CD4-positive, alpha-beta T cell treated with Interleukin-10 for 1 hour (primary cell): ENCODE results near the gene SRCIN1.

Source experiments
- DNase-seq: peaks from one replicate; pipeline ENCODE4 v3.0.0-alpha.2; 2020

SRCIN1 gene

DNA sequence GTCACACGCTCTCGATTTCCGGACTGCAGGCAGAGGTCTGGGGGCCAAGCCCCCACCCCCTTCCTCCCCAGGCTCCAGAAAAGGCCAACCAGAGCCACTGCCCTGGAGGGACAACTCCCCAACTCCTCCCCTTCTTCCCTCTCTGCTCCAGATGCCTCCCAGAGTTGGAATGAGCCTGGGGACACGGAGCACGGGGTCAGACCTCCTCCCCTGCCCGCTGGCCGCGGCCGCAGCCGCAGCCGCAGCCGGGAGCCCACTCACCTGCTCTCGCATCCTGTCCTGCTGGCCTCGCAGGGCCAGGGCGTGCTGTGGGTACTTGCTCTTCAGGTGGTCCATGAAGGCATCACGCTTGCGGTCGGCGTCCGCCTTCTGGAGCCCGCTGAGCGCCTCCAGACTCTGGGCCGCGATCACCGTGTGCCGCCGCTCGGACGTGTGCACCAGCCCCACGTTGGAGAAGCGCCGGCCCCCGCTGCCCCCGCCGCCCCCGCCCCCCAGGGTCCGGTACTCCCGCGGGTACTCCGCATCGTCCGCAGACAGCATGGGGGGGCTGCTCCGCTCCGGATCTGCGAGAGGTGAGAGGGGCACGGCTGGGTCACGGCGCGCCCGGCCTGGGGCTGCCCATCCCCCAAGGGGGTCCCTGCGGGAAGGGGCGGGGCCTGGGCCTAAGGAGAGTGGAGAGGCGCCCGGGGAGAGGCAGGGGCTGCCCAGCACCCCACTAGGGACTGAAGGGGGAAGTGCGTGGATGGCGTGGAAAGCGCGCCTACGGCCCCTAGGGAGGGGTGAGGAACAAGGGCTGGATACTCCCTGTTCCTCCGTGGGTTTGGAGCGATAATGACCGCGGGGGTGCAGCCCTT is 27.3 kb downstream of the SRCIN1 start:
- no peak for DNase-seq

DNA sequence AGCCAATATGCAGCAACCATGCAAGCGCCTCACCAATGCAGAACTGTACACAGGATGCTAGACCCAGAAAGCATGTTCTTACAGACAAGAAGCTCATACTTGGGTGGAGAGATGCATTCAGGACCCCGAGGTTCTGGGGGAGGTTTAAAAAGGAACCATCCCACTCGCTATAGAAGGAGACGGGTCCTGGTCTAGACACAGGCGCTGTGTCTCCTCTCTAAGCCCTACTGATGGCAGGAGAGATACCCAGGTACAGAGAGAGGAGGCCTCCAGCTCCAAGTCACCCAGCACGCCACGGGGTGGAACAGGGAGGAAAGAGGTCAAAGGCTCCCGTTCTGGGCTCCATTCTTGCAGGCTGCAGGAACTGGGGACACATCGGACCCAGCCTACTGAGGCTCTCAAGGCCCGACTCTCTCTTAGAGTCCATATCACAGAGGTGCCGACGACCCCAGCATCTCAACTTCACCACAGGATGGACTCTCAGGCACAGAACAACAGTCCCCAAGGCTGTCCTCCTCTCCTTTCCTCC is 28.0 kb downstream of the SRCIN1 start:
- no peak for DNase-seq

DNA sequence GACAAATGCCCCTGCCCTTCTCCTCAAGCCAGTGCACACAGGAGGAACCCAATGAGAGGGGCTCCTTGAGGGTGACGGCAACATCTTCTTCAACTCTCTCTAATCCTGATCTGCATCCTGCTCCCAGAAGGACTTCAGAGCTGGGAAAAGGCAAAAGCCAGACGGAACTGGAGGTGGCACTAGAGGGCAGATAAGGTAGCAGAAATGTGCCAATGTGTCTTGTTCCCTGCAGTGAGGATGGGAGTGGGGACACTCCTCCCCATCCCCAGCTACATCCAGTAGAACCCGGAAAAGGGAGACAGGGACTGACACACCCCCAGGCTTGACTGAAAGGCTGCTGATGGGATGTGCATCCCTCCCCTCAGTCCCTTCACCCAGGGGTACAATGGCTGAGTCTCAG is 28.5 kb downstream of the SRCIN1 start:
- DNase-seq, result no peak

DNA sequence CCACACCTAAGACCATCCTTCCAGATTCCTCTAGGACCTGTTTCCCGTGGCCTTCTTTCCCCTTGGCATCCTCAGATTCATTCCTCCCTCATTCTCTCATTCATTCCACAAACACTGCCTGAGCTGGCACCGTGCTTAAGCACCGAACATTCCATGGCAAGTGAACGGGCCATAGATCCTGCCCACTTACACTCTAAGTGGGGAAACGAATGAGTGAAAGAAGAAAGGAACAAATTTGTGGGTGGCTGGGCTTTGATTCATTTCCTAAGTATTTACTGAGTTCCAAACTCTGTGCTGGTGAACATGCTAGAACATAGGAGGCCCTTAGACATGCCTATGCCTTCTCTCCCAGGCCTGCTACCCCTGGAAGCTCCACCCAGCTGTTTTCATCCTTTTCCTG is 30.0 kb downstream of the SRCIN1 start:
- DNase-seq, result no peak

DNA sequence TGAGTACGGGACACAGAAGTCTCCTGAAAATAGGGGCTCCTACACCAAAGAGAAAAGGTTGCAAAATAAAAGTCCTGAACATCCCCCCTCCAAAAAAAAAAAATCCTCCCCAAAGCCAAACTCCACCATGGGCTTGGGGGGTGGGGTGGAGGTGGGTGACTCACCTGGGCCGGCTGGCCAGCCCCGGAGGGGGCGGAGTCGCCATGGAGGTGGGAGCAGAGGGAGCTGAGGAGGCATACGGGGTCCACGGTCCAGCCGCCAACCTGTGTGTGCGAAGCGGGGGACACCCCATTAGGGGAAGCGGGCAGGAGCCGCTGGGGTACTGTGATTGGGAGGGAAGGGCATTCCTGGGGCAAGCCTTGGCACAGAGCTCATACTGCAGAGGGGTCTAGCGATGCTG is 31.0 kb downstream of the SRCIN1 start:
- DNase-seq, result no peak

DNA sequence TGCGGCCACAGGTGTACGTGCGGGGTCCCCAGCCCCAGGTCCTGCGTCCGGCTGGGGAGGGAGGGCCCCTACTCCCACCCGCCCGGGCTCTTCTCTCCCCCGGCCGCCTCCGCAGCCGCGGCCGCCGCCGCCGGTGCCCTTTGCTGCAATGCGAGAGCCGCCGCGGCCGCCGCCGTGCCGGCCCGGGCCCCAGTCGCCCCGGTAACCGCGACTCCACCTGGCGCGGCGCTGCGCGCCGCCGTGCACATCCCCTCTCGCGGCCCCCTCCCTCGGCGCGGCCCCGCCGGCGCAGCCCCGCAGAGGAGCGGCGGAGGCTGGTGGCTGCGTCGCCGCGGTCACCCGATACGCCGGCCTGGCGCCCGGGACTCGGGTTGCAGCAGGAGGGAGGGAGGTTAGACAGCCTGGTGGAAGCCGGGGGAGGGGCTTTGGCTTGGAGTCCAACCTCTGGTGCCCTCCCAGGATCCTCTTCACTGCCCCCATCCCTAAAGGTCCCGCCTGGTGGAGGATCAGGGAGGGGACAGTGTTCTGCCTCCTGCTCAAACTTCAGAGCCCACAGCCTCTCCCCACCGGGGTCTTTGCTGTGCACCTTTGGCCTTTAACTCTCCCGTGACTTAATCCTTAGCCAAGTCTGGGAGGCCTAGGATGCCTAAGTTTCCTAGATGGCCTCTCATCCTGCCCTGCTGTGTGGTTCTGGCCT is 32.9 kb downstream of the SRCIN1 start:
- DNase-seq, result no peak

DNA sequence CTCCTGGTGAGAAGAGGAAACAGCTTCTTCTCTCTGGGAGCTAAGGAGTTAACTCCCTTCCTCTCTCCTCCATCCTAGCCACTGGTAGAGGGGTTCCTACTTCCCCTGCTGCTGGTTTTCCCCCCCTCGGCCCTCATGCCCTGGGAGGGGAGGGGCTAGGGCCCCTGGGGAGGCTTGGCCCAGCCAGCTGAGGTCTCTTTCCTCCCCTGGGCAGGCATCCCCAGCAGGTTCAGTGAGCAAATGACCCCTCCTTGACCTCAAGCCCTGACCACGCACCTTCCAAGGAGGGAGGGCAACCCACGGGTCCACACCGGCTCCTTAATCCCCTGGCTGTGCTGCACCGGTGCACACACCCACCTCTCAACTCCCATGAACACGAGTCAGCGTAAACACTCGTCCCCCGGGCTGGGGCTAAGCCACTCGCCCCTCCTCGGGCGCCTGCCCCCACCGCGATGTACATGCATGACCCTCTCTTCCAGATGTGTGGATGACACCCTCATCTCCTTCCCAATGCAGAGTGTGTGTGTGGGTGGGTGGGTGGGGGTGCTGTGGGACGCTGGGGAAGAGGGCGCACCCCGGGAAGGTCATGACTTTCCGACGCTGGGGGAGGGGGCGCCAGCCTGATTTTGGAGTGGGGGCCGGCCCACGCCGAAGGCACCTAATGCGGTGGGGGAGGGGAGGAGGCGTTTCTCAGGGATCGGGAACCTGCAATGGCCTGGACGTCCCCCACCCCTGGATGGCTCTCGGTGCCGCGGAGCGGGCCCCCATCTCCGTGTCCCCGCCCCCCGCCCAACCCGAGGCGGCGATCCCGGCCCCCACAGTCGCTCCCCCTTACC is 33.7 kb downstream of the SRCIN1 start:
- no peak for DNase-seq

DNA sequence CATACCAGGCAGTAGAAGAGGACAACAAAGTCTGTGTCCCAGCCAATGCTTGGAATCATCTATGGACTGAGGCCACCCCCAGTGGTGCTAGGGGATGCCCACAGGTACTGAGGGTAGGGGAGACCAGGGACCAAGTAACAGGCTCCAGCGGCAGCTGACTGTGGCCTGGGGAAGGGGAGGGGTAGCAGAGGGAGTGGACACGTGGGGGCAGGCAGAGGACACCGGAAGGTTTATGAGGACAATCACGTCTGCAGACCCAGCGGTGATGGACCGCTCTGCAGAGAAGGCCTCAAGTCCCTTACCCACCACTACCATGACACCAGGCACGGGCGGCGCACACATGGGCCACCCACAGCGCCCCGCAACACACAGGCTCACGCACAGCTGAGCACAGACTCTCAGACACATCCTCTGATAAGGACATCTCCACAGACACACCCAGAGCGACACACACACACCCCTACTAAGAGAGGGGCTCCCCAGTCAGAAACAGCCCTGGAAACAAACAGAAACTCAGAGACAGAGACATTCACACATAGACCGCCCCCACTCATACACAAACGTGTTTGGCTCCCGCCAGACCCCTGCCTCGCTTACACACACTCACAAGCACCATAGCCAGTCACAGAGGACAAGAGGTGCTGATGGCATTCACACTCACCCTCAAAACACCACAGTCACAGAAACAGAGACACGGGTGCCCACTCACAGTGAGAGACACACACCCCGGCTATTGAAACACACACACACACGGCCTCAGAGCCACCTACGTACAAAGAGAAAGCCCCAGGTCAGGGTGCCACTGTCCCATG is 35.8 kb downstream of the SRCIN1 start:
- no peak for DNase-seq

DNA sequence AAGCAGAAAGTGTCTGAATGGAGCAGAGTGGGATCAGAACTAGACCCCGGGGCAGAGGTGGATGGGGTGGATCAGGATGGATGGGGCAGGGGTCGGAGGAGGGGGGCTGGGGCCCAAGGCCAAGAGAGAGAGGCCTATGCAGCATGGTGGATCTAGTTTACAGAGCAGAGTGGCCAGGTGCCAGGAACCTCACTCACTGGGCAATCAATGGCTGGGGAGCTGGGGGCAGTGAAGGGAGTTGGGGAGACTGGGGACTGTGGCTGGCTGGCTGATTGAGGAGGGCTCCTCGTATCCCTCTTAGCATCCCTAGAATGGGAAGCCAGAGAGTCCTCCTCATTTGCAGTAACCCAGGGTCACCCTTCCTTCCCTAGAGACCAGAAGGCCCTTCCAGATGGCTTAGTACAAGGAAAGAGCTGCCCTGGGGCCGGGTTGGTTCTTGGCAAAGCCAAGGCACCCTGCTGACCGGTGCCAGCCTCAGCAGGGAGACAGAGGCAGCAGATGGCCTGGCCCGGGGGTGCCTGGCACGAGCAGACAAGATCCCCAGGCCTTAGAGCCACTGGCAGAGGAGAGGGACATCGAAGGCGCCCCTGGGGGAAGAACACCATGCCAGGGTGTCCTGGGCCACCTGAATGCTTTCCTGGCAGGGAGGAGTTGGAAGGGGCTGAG is 36.8 kb downstream of the SRCIN1 start:
- DNase-seq, result no peak

DNA sequence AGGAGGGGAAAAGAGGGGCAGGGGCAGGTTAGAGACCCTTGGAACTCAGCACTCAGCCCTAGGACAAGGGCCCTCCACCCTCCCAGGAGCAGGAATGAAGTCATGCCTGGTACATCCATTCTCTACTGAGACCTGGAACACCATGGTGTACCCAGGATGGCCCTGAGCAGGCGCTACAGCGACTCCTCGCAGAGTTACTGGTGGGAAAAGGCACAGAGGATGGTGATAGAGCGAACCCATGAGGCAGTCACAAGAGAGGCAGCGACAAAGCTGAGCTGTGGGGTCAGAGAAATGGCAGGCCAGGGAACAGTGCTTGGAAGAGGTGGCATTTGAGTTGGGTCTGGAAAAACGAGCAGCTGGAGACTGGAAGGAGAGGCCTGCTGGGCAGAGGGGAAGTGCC is 37.5 kb downstream of the SRCIN1 start:
- DNase-seq, result no peak

DNA sequence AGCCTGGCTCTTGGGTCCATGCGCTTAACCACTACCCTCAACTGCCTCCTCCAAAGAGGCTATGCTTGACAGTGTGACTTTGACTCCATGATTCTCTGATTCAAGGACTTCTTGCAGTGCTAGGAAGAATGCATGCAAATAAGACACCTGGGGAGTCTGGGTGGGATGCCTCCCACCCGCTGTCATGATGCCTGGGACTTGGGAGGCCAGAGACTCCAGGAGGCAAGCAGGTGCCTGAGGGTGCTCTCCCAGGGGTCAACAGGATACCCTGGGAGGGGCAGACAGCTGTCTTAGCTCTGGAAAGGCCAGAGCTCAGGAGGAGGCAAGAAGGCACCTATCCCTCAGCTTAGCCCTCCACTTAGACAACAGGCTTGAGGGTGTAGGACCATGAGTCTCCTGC is 38.4 kb downstream of the SRCIN1 start:
- DNase-seq, result no peak

DNA sequence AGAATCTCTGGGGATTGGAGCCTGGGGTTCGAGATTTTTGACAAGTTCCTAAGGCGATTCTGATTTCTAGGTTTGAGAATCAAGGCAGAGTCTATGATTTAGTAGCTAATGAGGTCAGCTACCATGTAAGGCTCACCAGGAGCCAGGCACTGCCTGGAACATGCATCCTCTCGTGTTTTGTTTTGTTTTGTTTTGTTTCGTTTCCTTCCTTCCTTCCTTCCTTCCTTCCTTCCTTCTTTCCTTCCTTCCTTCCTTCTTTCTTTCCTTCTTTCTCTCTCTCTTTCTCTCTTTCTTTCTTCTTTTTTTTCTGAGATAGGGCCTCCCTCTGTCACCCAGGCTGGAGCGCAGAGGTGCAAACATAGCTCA is 39.1 kb downstream of the SRCIN1 start:
- DNase-seq, result no peak

DNA sequence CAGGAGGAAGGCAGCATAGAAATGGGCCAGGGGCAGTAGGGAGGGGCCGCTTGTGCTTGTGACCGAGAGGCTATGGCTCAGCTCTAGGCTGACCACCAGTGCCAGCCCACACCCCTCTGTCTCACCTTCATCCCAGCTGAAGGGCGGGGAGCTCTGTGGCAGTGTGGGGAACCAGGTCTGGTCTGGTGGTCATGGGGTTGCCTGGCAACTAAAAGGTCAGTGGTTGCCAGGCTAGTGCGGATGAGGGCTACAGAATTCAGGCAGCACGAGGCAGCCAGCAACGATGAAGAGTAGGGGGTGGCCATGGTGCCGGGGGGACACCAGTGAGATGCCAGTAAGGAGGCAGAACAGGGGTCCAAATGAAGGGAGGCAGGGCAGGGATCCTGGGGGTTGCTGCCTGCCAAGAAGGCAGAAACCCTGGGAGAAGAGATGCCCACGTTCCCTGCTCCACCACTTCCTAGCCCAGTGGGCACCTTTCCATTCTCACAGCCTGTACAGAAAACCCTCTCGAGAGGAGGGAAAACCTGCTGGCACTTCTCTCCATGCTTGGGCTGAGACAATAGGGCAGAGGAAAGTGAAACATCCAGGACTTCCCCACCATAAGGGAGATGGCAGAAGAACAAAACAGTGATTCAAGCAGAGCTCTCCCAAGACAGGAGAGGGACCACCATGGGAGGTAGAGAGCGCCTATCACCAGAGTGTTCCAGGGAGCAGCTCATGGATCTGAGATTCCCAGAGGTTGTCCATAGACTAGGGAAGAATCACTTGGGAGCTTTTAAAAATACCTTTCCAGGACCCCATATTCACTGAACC is 39.7 kb downstream of the SRCIN1 start:
- DNase-seq, result no peak

DNA sequence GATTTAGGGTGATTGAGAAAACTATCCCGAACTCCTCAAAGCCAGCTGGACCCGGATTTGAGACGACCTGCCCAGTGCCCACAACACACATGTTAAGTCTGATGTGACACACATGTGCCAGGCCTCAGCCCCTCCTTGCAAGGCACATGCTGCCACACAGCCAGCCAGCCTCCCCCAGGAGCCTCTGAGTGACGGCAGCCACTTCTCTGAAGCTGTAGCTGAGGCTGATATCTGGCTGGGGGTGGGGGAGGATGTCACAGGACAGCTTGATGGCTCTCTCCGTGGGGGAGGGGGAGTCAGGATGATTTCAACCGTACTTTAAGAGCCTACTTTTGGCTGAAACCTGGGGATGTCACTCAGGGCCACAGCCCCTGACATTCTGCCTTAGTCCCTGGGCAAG is 40.9 kb downstream of the SRCIN1 start:
- no peak for DNase-seq

DNA sequence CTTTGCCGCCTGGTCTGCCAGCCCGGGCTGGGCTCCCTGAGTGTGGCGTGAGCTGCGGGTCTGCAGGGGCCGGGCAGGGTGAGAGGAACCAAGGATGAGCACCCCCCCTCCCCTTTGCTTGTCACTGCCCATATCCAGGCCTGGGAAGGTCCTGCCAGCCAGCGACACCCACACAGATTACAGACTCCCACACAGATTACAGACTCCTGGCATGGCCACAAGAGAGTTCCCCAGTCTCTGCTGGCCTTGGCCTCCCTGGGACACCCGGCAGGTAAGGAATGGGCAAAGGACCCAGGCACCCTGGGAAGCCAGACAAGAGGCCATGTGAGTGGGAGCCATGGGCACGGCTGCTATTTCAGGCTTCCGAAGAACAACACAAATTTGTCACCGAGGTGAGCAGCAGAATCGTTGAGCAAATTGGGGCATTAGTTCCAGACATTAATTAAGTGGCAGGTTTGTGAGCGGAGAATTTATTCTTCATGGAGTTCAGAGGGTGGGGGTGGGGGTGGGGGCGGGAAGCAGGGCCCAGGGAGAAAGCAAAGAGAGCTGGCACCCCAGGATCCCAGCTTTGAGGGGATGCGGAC is 41.4 kb downstream of the SRCIN1 start:
- DNase-seq, result no peak

DNA sequence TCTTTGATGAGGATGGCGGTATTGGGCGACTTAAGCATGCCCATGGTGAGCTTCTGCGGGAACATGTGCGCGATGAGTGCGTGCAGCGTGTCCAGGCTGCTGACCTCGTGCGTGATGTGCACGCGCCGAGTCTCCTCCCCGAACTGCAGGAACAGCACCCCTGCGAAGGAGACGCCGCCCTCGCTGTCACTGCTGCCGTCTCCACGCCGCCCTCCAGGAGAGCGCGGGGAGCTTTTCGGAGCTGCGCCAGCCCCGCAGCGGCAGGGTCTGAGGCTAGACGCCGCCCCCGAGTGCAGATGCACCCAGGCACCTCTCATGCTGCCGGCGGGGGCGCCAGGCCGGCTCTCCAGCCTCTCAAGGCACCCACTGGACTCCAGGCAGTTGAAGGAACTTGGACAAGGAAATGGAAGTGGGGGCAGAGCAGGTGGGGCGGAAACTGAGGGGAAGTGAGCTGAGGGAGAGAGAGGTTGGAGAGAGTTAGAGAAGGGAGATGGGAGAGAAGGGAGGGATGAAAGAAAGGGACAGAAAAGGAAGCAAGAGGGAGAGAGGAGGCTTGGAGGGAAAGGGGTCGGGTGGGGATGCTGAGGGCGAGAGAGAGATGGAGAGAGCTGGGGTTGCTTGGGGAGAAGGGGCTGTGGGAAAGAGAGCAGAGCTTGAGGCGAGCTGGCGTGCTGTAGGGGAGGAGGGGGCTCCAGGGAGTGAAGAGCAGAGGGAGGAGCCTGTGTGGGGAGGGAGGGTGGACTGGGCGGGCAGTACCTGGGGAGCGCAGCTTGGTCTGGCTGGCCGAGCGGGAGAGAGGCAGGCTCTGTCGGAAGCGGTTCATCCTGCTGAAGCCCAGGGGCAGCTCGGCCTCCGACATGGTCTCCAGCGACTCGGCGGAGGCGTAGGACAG is 42.1 kb downstream of the SRCIN1 start:
- no peak for DNase-seq

DNA sequence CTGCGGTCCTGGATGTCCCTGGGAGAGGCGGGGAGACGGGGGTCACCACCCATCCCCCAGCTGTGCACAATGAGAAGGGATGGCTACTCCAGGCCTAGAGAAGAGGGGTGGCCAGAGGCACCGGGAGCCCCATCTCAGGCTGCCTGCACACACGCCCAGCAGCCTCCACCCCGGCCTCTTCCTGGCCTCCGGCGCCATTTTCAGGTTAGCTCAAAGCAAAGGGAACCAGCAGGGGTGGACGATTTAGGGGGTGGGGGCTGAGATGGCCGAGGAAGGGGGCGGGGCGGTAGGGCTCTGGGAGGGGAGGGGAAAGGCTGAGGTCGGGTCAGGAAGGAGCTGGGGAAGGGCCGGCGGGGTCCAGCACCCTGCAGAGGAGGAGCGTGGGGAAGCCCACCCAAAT is 42.8 kb downstream of the SRCIN1 start:
- DNase-seq, result no peak

DNA sequence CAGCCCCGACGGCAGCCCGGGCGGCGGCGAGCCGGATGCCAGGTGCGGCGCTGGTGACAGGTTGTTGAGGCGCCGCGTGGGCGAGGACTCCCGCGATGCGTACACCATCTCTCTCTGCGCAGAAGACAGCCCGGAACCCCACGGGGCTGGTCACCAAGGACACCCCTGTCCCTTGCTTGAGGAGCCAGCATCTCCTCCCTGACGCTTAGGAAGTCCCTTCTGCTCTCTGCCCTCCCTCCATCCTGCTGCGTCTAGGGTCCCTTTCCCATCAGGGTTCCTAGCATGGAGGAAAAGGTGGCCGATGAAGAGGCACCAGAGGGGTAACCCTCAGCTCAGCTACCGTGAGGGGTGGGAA is 43.6 kb downstream of the SRCIN1 start:
- DNase-seq, result no peak

DNA sequence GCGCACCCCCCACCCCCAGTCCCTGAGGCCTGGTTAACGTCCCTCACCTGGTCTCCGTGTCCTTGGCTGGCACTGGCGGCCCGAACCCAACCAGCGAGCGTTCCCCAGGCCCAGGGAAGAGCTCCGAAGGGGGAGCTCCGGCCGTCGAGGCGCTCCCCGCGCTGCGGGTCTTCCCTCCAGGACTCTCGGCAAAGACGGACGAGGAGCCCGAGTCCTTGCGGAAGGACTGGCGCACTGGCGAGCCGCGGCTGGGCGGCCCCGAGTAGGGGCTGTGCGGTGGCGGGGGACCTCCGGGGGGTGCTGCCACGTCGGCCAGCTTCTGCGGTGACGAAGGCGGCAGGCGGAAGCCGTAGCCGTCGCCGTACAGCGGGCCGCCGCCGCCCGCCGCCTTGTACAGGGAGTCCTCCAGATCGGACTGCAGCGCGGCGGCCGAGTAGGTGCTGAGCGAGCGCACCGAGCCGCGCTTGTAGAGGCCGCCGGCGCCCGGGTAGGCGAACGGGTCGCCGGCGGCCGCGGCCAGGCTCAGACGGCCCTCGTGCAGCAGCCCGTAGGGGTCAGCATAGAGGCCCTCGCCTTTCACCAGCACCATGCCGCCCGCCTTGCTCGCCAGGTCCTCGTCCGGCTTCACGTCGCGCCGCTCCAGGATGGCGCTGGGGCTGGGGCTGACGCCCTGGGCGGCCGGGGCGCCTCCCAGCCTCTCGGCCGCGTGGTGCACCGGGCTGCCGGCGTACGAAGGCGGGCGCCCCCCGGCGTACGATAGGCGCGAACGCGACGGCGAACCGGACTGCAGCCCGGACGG is 44.1 kb downstream of the SRCIN1 start:
- DNase-seq, result no peak
